ENCODE measurements around the gene REG4. TPM values are rescaled to one million over a fixed set of nuclear protein-coding genes. Genes with fewer than 3 reads are reported as not detected.

The REG4 gene
- total and polyA plus RNA-seq, 2 donors (not counting 1 experiment from before 2014, with no cell fraction given): not detected

- no peak for DNase-seq (ENCODE audit: low read depth in 2 of 2)
- H3K36me3 ChIP-seq (ENCODE audit: control insufficient read depth, insufficient read depth, low read length): no peaks in the 10 kb centered on the region
- H3K9me3 ChIP-seq (ENCODE audit: control insufficient read depth, insufficient read depth, low read depth, low read length): no peaks in the 10 kb centered on the region
- H3K27ac ChIP-seq (ENCODE audit: insufficient read depth, low read length): no peak overlapping the region
- H3K79me2 ChIP-seq (ENCODE audit: control insufficient read depth, insufficient read depth, low read length): no peaks in the 10 kb centered on the region
- no peak overlapping the region for H3K4me3 ChIP-seq (replicated peaks in 1 of 4; ENCODE audit: control extremely low read depth in 1 of 4, insufficient read depth in 1 of 4, low read depth in 3 of 4, low read length in 4 of 4)
- H3K4me1 ChIP-seq (ENCODE audit: control insufficient read depth, extremely low read depth, insufficient read depth, low read length): no peaks in the 10 kb centered on the region
- H3K9ac ChIP-seq (ENCODE audit: insufficient read depth, low read length): no peak overlapping the region
- H2AFZ ChIP-seq (ENCODE audit: low read length): no peak overlapping the region
- no peak overlapping the region for H3K4me2 ChIP-seq (ENCODE audit: extremely low read depth, insufficient read depth, low read length)
- no peaks in the 10 kb centered on the region for H4K20me1 ChIP-seq (ENCODE audit: control insufficient read depth, extremely low read depth, insufficient read depth, low read length)
- TF ChIP-seq CTCF (conservative IDR thresholded peaks at IDR 0.05 in 1 of 2, IDR thresholded peaks at IDR 0.05 in 1 of 2; ENCODE audit: low read depth in 1 of 2, low read length in 2 of 2) (no peak), EZH2 (IDR thresholded peaks at IDR 0.05; ENCODE audit: low read length, missing control alignments) (no peak)
- H3K27me3 ChIP-seq (ENCODE audit: control insufficient read depth, insufficient read depth, low read length): peaks cover 4% of the 10 kb centered on the region
These were observed 63.2 kb downstream of the REG4 start for GRCh38 chr1:119748040-119748439.

GRCh38 chr1:119747451-119747850 lies 63.8 kb downstream of the REG4 start:
- Histone ChIP-seq H3K4me1 (ENCODE audit: control insufficient read depth, extremely low read depth, insufficient read depth, low read length) (no peaks in the 10 kb centered on the region), H3K27ac (ENCODE audit: insufficient read depth, low read length) (no peak overlapping the region), H3K27me3 (ENCODE audit: control insufficient read depth, insufficient read depth, low read length) (peaks cover 2% of the 10 kb centered on the region), H3K4me2 (ENCODE audit: extremely low read depth, insufficient read depth, low read length) (no peak overlapping the region), H2AFZ (ENCODE audit: low read length) (no peak overlapping the region), H3K79me2 (ENCODE audit: control insufficient read depth, insufficient read depth, low read length) (no peaks in the 10 kb centered on the region), H3K9ac (ENCODE audit: insufficient read depth, low read length) (no peak overlapping the region), H3K9me3 (ENCODE audit: control insufficient read depth, insufficient read depth, low read depth, low read length) (no peaks in the 10 kb centered on the region), H4K20me1 (ENCODE audit: control insufficient read depth, extremely low read depth, insufficient read depth, low read length) (no peaks in the 10 kb centered on the region), H3K4me3 (replicated peaks in 1 of 4; ENCODE audit: control extremely low read depth in 1 of 4, insufficient read depth in 1 of 4, low read depth in 3 of 4, low read length in 4 of 4) (no peak overlapping the region), H3K36me3 (ENCODE audit: control insufficient read depth, insufficient read depth, low read length) (no peaks in the 10 kb centered on the region)
- TF ChIP-seq EZH2 (IDR thresholded peaks at IDR 0.05; ENCODE audit: low read length, missing control alignments) (no peak), CTCF (conservative IDR thresholded peaks at IDR 0.05 in 1 of 2, IDR thresholded peaks at IDR 0.05 in 1 of 2; ENCODE audit: low read depth in 1 of 2, low read length in 2 of 2) (no peak)
- no peak for DNase-seq (ENCODE audit: low read depth in 2 of 2)

GRCh38 chr1:119745034-119745433 lies 66.2 kb downstream of the REG4 start:
- Histone ChIP-seq H3K27me3 (ENCODE audit: control insufficient read depth, insufficient read depth, low read length) (no peaks in the 10 kb centered on the region), H4K20me1 (ENCODE audit: control insufficient read depth, extremely low read depth, insufficient read depth, low read length) (no peaks in the 10 kb centered on the region), H3K36me3 (ENCODE audit: control insufficient read depth, insufficient read depth, low read length) (no peaks in the 10 kb centered on the region), H2AFZ (ENCODE audit: low read length) (no peak overlapping the region), H3K9me3 (ENCODE audit: control insufficient read depth, insufficient read depth, low read depth, low read length) (no peaks in the 10 kb centered on the region), H3K27ac (ENCODE audit: insufficient read depth, low read length) (no peak overlapping the region), H3K4me3 (replicated peaks in 1 of 4; ENCODE audit: control extremely low read depth in 1 of 4, insufficient read depth in 1 of 4, low read depth in 3 of 4, low read length in 4 of 4) (no peak overlapping the region), H3K4me1 (ENCODE audit: control insufficient read depth, extremely low read depth, insufficient read depth, low read length) (no peaks in the 10 kb centered on the region), H3K4me2 (ENCODE audit: extremely low read depth, insufficient read depth, low read length) (no peak overlapping the region), H3K9ac (ENCODE audit: insufficient read depth, low read length) (no peak overlapping the region), H3K79me2 (ENCODE audit: control insufficient read depth, insufficient read depth, low read length) (no peaks in the 10 kb centered on the region)
- DNase-seq (ENCODE audit: low read depth in 2 of 2): no peak
- TF ChIP-seq EZH2 (IDR thresholded peaks at IDR 0.05; ENCODE audit: low read length, missing control alignments): no peak
- no peak for TF ChIP-seq CTCF (conservative IDR thresholded peaks at IDR 0.05 in 1 of 2, IDR thresholded peaks at IDR 0.05 in 1 of 2; ENCODE audit: low read depth in 1 of 2, low read length in 2 of 2)

Data from fibroblast of lung (primary cell).